ENCODE results near the gene BCL2A1. TPM values are rescaled to one million over a fixed set of nuclear protein-coding genes. Genes with fewer than 3 reads are reported as not detected.

BCL2A1 gene
- total and polyA plus RNA-seq, 2 of the 4 experiments (the other 2 are of a cell fraction), result 2.3 to 4.5 TPM

GRCh38 chr15:79978260-79978654 is 7.3 kb upstream of the BCL2A1 start:
- Histone ChIP-seq H3K36me3 (ENCODE audit: control insufficient read depth, insufficient read depth, low read length) (no peaks in the 10 kb centered on the region), H2AK9ac (replicated peaks; ENCODE audit: low read depth, low read length, poor library complexity) (peak overlapping the region; percentile 17), H4K20me1 (ENCODE audit: insufficient read depth, low read length) (no peaks in the 10 kb centered on the region), H3K18ac (ENCODE audit: low read depth, low read length) (peak overlapping the region; percentile 68), H3K4me2 (ENCODE audit: low read depth, low read length) (no peak overlapping the region; the same call in 1 of the 2 replicates), H4K5ac (ENCODE audit: low read depth, low read length) (peak overlapping the region; percentile 6; the same call in 1 of the 2 replicates), H2BK5ac (ENCODE audit: low read depth, low read length, poor library complexity, severe bottlenecking) (peak overlapping the region; percentile 56), H3K9me1 (ENCODE audit: insufficient read depth, low read length) (no peaks in the 10 kb centered on the region), H2BK20ac (ENCODE audit: low read depth, low read length) (no peak overlapping the region; the same call in 1 of the 2 replicates), H3K27me3 (ENCODE audit: control insufficient read depth, insufficient read depth, low read length) (no peaks in the 10 kb centered on the region), H3K79me1 (ENCODE audit: low read depth in 1 of 2, low read length in 2 of 2) (no peaks in the 10 kb centered on the region), H3K9me3 (ENCODE audit: control insufficient read depth, insufficient read depth, low read length) (no peaks in the 10 kb centered on the region), H4K8ac (ENCODE audit: low read depth in 2 of 2, low read length in 2 of 2) (no peak overlapping the region), H3K27ac (ENCODE audit: insufficient read depth, low read length) (peak overlapping the region; percentile 39; the same call in 1 of the 2 replicates), H3K4ac (ENCODE audit: low read depth, low read length) (peak overlapping the region; percentile 19; the same call in 1 of the 2 replicates), H3K23ac (ENCODE audit: low read depth, low read length) (no peak overlapping the region), H2BK120ac (ENCODE audit: low read depth, low read length) (peak overlapping the region; percentile 49; the same call in 1 of the 2 replicates), H2AFZ (replicated peaks; ENCODE audit: low read length, poor library complexity) (no peak overlapping the region), H2BK15ac (ENCODE audit: low read depth, low read length) (0 out of 3 replicates have a peak overlapping the region, but pooled peaks have one; percentile 25), H3K56ac (ENCODE audit: extremely low read depth, insufficient read depth, low read length) (no peak overlapping the region), H4K91ac (ENCODE audit: insufficient read depth, low read depth, low read length) (no peak overlapping the region), H3K4me1 (ENCODE audit: control insufficient read depth, insufficient read depth, low read length) (peaks cover 9% of the 10 kb centered on the region), H3K9ac (ENCODE audit: low read depth, low read length) (no peak overlapping the region), H2AK5ac (ENCODE audit: low read depth, low read length) (no peak overlapping the region; the same call in 1 of the 2 replicates), H3K4me3 (ENCODE audit: insufficient read depth, low read depth, low read length) (no peak overlapping the region), H3K14ac (replicated peaks; ENCODE audit: low read depth, low read length) (0 out of 2 replicates have a peak overlapping the region, but pooled peaks have one; percentile 11)
- ATAC-seq (ENCODE audit: low read depth) (no peak; the same call in none of the 2 replicates), DNase-seq (no peak)
- ChIA-PET POLR2A (ENCODE audit: unreplicated experiment) (no interaction called here), CTCF (no interaction called here)
- intact Hi-C loops (cut with micrococcal nuclease), result loop anchor here (5.0 kb wide), 1 partner anchor 56 kb away; no protein-coding TSS in a partner anchor
- no CpG with 5 or more reads among the region's 6 CpGs for WGBS, 2 experiments (ENCODE audit: extremely low coverage in 2 of 2, insufficient read length in 1 of 2)
- BruUV-seq (replicated peaks), result no TSS peak
- in situ Hi-C loops (cut with MboI; ENCODE audit: low sequenced_read_pairs), result loop anchor here (25.0 kb wide), 1 partner anchor 341 kb away; no protein-coding TSS in a partner anchor
- no peak for TF ChIP-seq MXI1 (IDR thresholded peaks at IDR 0.05; ENCODE audit: borderline replicate concordance, low read depth, low read length)
- TF ChIP-seq CTCF (conservative IDR thresholded peaks at IDR 0.05; ENCODE audit: low read depth, low read length), result no peak
- no peak for TF ChIP-seq POLR2A (IDR thresholded peaks at IDR 0.05; ENCODE audit: low read depth, low read length)
- no peak for TF ChIP-seq CEBPB (IDR thresholded peaks at IDR 0.05; ENCODE audit: low read depth, low read length)
- TF ChIP-seq FOS (IDR thresholded peaks at IDR 0.05; ENCODE audit: low read depth, low read length), result no peak
- no peak for TF ChIP-seq MAZ (IDR thresholded peaks at IDR 0.05; ENCODE audit: borderline replicate concordance, low read depth, low read length)
- no peak for TF ChIP-seq USF2 (IDR thresholded peaks at IDR 0.05; ENCODE audit: low read depth, low read length)
- TF ChIP-seq MAFK (IDR thresholded peaks at IDR 0.05; ENCODE audit: low read depth, low read length), result no peak
- dilution Hi-C loops (cut with HindIII; ENCODE audit: low sequenced_read_pairs, unreplicated experiment), result no loop called here

Data from IMR-90 (cell line).